ENCODE results near the gene ECHS1.

DNA sequence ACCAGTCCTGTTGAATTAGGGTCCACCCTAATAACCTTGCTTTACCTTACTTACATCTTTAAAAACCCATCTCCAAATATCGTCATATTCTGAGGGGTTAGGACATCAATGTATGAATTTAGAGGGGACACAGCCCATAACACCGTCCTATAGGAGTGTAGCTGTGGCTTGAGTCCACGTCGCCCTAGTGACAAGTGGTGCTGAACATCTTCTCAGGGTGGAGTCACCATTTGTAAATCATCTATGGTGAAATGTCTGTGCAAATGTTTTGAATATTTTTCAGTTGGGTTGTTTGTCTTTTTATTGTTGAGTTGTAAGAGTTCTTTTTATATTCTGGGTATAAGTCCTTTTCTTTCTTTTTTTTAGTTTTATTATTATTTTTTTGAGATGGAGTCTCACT is 31.2 kb downstream of the ECHS1 start:
- TF ChIP-seq, protein P1, sequence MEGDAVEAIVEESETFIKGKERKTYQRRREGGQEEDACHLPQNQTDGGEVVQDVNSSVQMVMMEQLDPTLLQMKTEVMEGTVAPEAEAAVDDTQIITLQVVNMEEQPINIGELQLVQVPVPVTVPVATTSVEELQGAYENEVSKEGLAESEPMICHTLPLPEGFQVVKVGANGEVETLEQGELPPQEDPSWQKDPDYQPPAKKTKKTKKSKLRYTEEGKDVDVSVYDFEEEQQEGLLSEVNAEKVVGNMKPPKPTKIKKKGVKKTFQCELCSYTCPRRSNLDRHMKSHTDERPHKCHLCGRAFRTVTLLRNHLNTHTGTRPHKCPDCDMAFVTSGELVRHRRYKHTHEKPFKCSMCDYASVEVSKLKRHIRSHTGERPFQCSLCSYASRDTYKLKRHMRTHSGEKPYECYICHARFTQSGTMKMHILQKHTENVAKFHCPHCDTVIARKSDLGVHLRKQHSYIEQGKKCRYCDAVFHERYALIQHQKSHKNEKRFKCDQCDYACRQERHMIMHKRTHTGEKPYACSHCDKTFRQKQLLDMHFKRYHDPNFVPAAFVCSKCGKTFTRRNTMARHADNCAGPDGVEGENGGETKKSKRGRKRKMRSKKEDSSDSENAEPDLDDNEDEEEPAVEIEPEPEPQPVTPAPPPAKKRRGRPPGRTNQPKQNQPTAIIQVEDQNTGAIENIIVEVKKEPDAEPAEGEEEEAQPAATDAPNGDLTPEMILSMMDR (IDR thresholded peaks at IDR 0.05 in 4 of 5, conservative IDR thresholded peaks at IDR 0.05 in 1 of 5) = no peak
- TF ChIP-seq POLR2A (IDR thresholded peaks at IDR 0.05) = no peak

Measured in gastrocnemius medialis (tissue), 4 donors.